ENCODE results near the gene DNAJB4.

DNA sequence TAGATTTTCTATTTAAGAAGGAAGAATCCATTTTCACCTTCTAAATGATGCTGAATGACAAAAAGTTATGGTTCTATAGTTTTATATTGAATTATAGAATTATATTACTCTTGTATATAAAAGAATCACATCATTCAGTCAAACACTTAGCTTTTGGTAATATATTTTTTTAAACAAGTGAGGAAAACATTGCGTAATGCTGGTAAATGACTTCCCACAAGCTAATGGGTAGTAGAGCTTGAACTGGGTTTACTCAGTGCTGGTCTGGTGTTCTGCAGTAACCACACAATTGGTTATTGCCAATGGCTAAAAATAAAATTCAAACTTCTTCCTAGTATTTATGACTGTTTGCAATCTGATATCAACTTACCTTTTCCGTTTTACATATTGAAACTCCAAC lies 30.4 kb downstream of the DNAJB4 start:
- TF ChIP-seq POLR2AphosphoS5 (IDR thresholded peaks at IDR 0.05; ENCODE audit: low read depth) (no peak), EZH2 (IDR thresholded peaks at IDR 0.05; ENCODE audit: low read depth, unreplicated experiment) (no peak), ETS1 (IDR thresholded peaks at IDR 0.05) (no peak), REST (IDR thresholded peaks at IDR 0.05; ENCODE audit: unreplicated experiment) (no peak), EZH2phosphoT487 (IDR thresholded peaks at IDR 0.05; ENCODE audit: unreplicated experiment) (no peak), ZNF114 (CRISPR knock-in tag; IDR thresholded peaks at IDR 0.05) (no peak), STAT1 (IDR thresholded peaks at IDR 0.05; ENCODE audit: unreplicated experiment) (no peak), ZNF331 (CRISPR knock-in tag; IDR thresholded peaks at IDR 0.05; ENCODE audit: low read depth) (no peak), JUNB (IDR thresholded peaks at IDR 0.05; ENCODE audit: unreplicated experiment) (no peak), NANOG (IDR thresholded peaks at IDR 0.05; ENCODE audit: borderline replicate concordance) (no peak), CREB1 (CRISPR knock-in tag; IDR thresholded peaks at IDR 0.05; ENCODE audit: low read depth) (no peak)
- TF ChIP-seq, protein P1, sequence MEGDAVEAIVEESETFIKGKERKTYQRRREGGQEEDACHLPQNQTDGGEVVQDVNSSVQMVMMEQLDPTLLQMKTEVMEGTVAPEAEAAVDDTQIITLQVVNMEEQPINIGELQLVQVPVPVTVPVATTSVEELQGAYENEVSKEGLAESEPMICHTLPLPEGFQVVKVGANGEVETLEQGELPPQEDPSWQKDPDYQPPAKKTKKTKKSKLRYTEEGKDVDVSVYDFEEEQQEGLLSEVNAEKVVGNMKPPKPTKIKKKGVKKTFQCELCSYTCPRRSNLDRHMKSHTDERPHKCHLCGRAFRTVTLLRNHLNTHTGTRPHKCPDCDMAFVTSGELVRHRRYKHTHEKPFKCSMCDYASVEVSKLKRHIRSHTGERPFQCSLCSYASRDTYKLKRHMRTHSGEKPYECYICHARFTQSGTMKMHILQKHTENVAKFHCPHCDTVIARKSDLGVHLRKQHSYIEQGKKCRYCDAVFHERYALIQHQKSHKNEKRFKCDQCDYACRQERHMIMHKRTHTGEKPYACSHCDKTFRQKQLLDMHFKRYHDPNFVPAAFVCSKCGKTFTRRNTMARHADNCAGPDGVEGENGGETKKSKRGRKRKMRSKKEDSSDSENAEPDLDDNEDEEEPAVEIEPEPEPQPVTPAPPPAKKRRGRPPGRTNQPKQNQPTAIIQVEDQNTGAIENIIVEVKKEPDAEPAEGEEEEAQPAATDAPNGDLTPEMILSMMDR (conservative IDR thresholded peaks at IDR 0.05; ENCODE audit: low read depth in 2 of 2): no peak

Data from GM23338 (cell line).